ENCODE data around the gene DEFB127. TPM values are rescaled to one million over a fixed set of nuclear protein-coding genes. Genes with fewer than 3 reads are reported as not detected.

The DEFB127 gene
- total and polyA plus RNA-seq, 2 of the 8 experiments (the other 6 are each of a cell fraction or from before 2014, with no cell fraction given) = not detected

- Histone ChIP-seq H3K27me3 (replicated peaks in 1 of 4; ENCODE audit: control insufficient read depth in 3 of 4, extremely low read depth in 1 of 4, insufficient read depth in 3 of 4, low read length in 3 of 4) (no peaks in the 10 kb centered on the region), H3K79me1 (ENCODE audit: low read depth, low read length) (no peaks in the 10 kb centered on the region), H3K4ac (replicated peaks; ENCODE audit: insufficient read length, low read depth, low read length) (no peak overlapping the region), H2AFZ (ENCODE audit: low read length) (no peak overlapping the region), H3K27ac (ENCODE audit: low read depth, low read length) (no peak overlapping the region), H4K8ac (ENCODE audit: extremely low read depth, insufficient read depth, low read length) (no peak overlapping the region), H2AK5ac (ENCODE audit: low read depth, low read length) (no peak overlapping the region), H3K23me2 (ENCODE audit: low read depth, low read length) (no peaks in the 10 kb centered on the region), H4K5ac (ENCODE audit: insufficient read length, low read depth, low read length) (no peak overlapping the region), H2BK15ac (ENCODE audit: low read length) (no peak overlapping the region), H2BK120ac (replicated peaks; ENCODE audit: low read depth, low read length) (no peak overlapping the region), H3K9me3 (ENCODE audit: insufficient read depth in 2 of 2, low read depth in 1 of 2, low read length in 1 of 2) (peaks cover 35 to 52% of the 10 kb centered on the region in 2 experiments), H4K20me1 (replicated peaks in 1 of 2; ENCODE audit: control insufficient read depth in 1 of 2, insufficient read depth in 2 of 2, low read length in 2 of 2) (no peaks in the 10 kb centered on the region), H2BK20ac (ENCODE audit: low read length) (no peak overlapping the region), H3K18ac (ENCODE audit: extremely low read depth, low read length) (no peak overlapping the region), H3K56ac (replicated peaks; ENCODE audit: insufficient read length, low read depth, low read length) (no peak overlapping the region), H3K4me3 (ENCODE audit: extremely low read depth in 1 of 4, insufficient read depth in 2 of 4, low read depth in 3 of 4, low read length in 4 of 4) (no peak overlapping the region), H3K4me1 (replicated peaks in 1 of 4; ENCODE audit: control insufficient read depth in 3 of 4, insufficient read depth in 4 of 4, low read length in 3 of 4) (no peaks in the 10 kb centered on the region), H4K91ac (replicated peaks; ENCODE audit: insufficient read length, low read length) (no peak overlapping the region), H3K36me3 (ENCODE audit: control insufficient read depth in 2 of 4, insufficient read depth in 4 of 4, low read length in 3 of 4) (no peaks in the 10 kb centered on the region), H2BK12ac (ENCODE audit: low read depth, low read length) (no peak overlapping the region), H3K9ac (replicated peaks in 1 of 4; ENCODE audit: extremely low read depth in 1 of 4, low read depth in 3 of 4, low read length in 3 of 4) (no peak overlapping the region), H3K79me2 (ENCODE audit: control insufficient read depth in 1 of 2, insufficient read depth in 2 of 2, low read length in 2 of 2) (no peaks in the 10 kb centered on the region), H2BK5ac (ENCODE audit: low read depth, low read length) (no peak overlapping the region), H3K4me2 (ENCODE audit: insufficient read depth in 1 of 2, low read depth in 2 of 2, low read length in 2 of 2) (no peak overlapping the region), H3K14ac (ENCODE audit: insufficient read length) (no peak overlapping the region), H3K23ac (ENCODE audit: insufficient read length) (no peak overlapping the region)
- ChIA-PET POLR2A (ENCODE audit: partially characterized antibody) (no interaction called here), CTCF (ENCODE audit: partially characterized antibody) (interaction anchor here (0.7 kb wide), 1 partner anchor 9 kb away, joined by 3 read pairs; no protein-coding TSS in a partner anchor)
- DNase-seq (ENCODE audit: low read depth in 1 of 2, low spot score in 2 of 2) (no peak), FAIRE-seq (no peak)
- WGBS, 2 experiments (ENCODE audit: extremely low coverage in 1 of 2, insufficient coverage in 1 of 2, insufficient read length in 1 of 2, insufficient replicate concordance in 2 of 2, low coverage in 1 of 2, low lambda C conversion rate in 2 of 2, missing lambda C conversion rate in 1 of 2) = 69% methylated on average over 4 of the region's 4 CpGs; no CpG with 5 or more reads in 1 of the 2 experiments
- no peak for TF ChIP-seq SUZ12 (IDR thresholded peaks at IDR 0.05; ENCODE audit: low read length)
- TF ChIP-seq HDAC2 (IDR thresholded peaks at IDR 0.05; ENCODE audit: borderline replicate concordance in 1 of 2, low read depth in 2 of 2, low read length in 2 of 2) = no peak
- no peak for TF ChIP-seq ZNF274 (IDR thresholded peaks at IDR 0.05; ENCODE audit: borderline replicate concordance, extremely low read depth, low read length)
- no peak for TF ChIP-seq EP300 (IDR thresholded peaks at IDR 0.05; ENCODE audit: borderline replicate concordance in 1 of 2, low read depth in 2 of 2, low read length in 2 of 2)
- no peak for TF ChIP-seq GTF2F1 (IDR thresholded peaks at IDR 0.05; ENCODE audit: borderline replicate concordance, low read depth, low read length)
- no peak for TF ChIP-seq SP4 (IDR thresholded peaks at IDR 0.05; ENCODE audit: low read length)
- TF ChIP-seq ATF3 (IDR thresholded peaks at IDR 0.05; ENCODE audit: insufficient read depth, low read depth, low read length) = no peak
- TF ChIP-seq CHD2 (IDR thresholded peaks at IDR 0.05; ENCODE audit: low read length) = no peak
- TF ChIP-seq POLR2AphosphoS5 (IDR thresholded peaks at IDR 0.05; ENCODE audit: low read depth, low read length) = no peak
- no peak for TF ChIP-seq CREB1 (IDR thresholded peaks at IDR 0.05)
- no peak for TF ChIP-seq SP1 (IDR thresholded peaks at IDR 0.05; ENCODE audit: low read depth, low read length)
- TF ChIP-seq HDAC6 (IDR thresholded peaks at IDR 0.05; ENCODE audit: low read depth, low read length) = no peak
- no peak for TF ChIP-seq EGR1 (IDR thresholded peaks at IDR 0.05; ENCODE audit: borderline replicate concordance, low read depth, low read length)
- no peak for TF ChIP-seq JUN (IDR thresholded peaks at IDR 0.05; ENCODE audit: low read depth, low read length)
- no peak for TF ChIP-seq TAF1 (IDR thresholded peaks at IDR 0.05; ENCODE audit: low read depth, low read length)
- no peak for TF ChIP-seq POLR2A (IDR thresholded peaks at IDR 0.05; ENCODE audit: control extremely low read depth in 1 of 2, low read depth in 2 of 2, low read length in 2 of 2)
Measured at GRCh38 chr20:199996-200395, 42.7 kb downstream of the DEFB127 start.
